Measurements from ENCODE around the gene MKRN2OS.

Gene MKRN2OS

DNA sequence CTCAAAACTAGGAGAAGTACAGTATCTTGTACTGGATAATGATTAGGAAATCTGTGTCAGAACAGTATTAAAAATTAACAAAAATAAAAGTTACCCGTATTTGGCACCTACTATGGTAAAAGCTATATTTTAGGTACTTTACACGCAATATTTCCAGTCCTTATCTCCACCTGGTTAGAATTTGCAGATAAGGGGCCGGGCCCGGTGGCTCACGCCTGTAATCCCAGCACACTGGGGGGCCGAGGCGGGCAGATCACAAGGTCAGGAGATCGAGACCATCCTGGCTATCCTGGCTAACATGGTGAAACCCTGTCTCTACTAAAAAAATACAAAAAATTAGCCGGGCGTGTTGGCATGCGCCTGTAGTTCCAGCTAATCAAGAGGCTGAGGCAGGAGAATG is 28.4 kb downstream of the MKRN2OS start:
- H3K27ac ChIP-seq, result no peak overlapping the region
- no peak overlapping the region for H3K4me3 ChIP-seq
- TF ChIP-seq, protein P1, sequence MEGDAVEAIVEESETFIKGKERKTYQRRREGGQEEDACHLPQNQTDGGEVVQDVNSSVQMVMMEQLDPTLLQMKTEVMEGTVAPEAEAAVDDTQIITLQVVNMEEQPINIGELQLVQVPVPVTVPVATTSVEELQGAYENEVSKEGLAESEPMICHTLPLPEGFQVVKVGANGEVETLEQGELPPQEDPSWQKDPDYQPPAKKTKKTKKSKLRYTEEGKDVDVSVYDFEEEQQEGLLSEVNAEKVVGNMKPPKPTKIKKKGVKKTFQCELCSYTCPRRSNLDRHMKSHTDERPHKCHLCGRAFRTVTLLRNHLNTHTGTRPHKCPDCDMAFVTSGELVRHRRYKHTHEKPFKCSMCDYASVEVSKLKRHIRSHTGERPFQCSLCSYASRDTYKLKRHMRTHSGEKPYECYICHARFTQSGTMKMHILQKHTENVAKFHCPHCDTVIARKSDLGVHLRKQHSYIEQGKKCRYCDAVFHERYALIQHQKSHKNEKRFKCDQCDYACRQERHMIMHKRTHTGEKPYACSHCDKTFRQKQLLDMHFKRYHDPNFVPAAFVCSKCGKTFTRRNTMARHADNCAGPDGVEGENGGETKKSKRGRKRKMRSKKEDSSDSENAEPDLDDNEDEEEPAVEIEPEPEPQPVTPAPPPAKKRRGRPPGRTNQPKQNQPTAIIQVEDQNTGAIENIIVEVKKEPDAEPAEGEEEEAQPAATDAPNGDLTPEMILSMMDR (IDR thresholded peaks at IDR 0.05), result no peak
- DNase-seq (ENCODE audit: low spot score), result peak; percentile 9

DNA sequence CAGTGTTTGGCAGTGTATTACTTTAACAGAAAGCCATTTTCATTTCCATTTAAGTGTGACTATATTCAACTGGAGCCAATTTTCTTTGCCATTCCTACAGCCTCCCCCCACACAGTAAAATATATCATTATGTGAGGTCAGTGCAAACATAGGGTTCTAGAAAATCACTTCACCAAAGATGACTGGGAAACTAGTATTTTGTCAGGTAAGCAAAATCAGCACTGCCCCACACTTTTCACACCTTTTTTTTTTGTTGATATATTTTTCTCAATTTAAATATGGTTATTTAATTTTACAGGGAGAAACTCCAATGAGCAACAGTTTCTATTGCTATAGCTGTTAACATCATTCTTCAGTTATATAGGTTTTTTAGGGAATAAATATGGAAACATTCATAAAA is 29.7 kb downstream of the MKRN2OS start:
- Histone ChIP-seq H3K27ac (no peak overlapping the region), H3K4me3 (no peak overlapping the region)
- TF ChIP-seq, protein P1 (IDR thresholded peaks at IDR 0.05), result no peak
- no peak for DNase-seq (ENCODE audit: low spot score)

DNA sequence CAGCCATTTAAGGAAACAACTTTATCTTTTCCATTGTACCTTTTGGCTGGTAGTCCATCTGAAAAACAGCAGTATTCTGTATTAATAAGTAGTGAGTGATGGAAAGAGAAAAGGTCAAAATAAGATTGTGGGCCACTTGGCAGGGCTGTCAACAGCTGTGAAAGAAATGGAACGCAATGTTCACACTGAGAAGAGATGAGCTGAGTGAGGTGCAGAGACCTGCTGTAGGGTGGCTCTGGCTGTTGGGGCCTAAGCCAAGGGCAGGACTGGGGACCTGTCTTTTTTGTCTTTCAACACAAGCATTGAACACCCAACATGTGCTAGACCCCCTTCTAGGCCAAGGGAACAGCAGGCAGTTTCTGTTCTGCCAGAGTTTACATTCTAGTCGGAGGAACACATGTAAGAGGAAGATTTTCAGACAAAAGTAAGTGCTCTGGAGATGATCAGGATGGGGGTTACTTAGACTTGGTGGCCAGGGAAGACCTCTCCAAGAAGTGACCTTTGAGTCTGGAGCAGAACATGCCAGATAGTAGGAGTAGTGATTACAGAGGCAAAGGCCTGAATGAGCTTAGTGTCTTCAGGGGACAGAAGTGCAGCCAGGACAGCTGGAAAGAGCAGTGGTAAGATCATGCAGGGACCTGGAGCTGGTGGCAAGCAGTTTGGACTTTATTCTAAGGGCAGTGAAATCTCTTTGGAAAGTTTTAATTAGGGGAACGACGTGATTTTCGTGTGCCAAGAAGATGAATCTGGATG is 31.4 kb downstream of the MKRN2OS start:
- Histone ChIP-seq H3K27ac (no peak overlapping the region), H3K4me3 (no peak overlapping the region)
- peak; percentile 24 for DNase-seq (ENCODE audit: low spot score)
- TF ChIP-seq, protein P1 (IDR thresholded peaks at IDR 0.05), result no peak

DNA sequence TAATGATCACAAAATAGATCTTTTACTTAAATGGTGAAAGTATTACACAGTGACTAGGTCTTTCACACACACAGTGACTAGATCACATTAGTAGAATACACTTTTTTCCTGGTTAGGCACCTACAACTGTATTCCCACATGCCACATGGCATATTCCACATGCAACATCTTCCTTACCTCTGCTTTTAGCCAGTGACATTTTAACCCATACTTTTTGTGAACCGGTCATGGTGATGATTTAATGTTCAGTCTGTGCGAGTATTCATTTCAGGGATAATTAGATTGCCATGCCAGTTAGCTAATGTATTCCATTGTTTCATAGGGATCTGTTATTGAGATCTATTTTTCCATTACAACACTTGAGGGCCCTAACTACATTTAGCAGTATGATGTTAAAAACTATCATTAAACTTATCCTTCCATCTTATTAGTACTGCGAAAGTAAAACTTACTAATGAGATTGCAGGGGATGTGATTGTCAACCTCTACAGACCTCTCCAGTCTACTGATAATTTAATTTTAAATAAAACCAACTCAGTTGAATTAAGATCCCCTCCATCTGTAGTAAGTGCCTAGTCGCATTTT is 32.7 kb downstream of the MKRN2OS start:
- TF ChIP-seq, protein P1 (IDR thresholded peaks at IDR 0.05), result no peak
- no peak overlapping the region for H3K4me3 ChIP-seq
- H3K27ac ChIP-seq, result no peak overlapping the region
- no peak for DNase-seq (ENCODE audit: low spot score)

DNA sequence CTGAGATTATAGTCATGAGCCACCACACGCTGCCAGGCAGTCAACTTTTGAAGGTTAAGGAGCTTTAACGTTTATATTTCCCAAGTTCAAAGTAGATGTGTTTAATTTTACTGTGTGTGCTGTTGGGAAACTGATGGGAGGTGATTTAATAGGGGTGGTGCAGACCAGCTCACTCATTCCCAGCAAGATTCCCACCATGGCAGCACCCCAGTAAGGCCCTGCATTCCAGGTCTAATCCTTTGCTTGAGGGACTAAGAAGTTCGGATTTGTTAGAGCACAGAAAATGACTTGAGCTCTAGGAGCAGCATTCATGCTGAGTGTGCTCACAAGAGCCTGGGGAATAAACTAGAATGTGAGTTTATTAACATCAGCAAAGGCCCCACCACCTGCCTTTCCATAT is 35.8 kb downstream of the MKRN2OS start:
- peak; percentile 14 for DNase-seq (ENCODE audit: low spot score)
- TF ChIP-seq, protein P1 (IDR thresholded peaks at IDR 0.05), result no peak
- no peak overlapping the region for H3K4me3 ChIP-seq
- peak overlapping the region; percentile 30 to 59 for H3K27ac ChIP-seq

DNA sequence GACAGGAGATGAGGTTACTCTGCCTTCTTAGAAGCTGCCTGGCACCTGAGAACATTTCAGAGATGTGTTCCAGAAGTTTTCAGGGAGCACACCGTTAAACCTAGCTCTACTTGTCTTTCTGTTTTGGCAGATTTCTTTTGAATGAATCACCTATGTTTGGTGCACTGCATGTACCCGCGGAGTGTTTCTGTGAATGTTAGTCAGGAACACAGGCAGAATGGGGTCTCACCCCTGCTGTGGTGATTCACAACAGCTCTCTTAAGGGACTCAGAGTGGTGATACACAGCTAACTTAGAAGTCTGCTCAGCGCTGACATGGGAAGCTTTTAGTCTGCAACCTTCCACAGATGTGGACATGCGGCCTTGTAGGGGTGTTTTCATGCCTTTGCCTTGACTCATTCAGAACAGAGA is 37.0 kb downstream of the MKRN2OS start:
- Histone ChIP-seq H3K27ac (peak overlapping the region; percentile 70 to 89), H3K4me3 (peak overlapping the region; percentile 37)
- peak; percentile 78 for DNase-seq (ENCODE audit: low spot score)
- TF ChIP-seq, protein P1 (IDR thresholded peaks at IDR 0.05), result no peak

All from coronary artery (tissue), 2 donors.